Measurements from ENCODE around the gene GAREM1.

Gene GAREM1

GRCh38 chr18:32276906-32277305 lies 193.8 kb downstream of the GAREM1 start:
- Histone ChIP-seq H3K36me3 (ENCODE audit: insufficient read depth, low read length) (no peaks in the 10 kb centered on the region), H3K4me2 (ENCODE audit: insufficient read depth, low read length) (no peak overlapping the region), H3K4me3 (ENCODE audit: low read depth in 1 of 2, low read length in 2 of 2) (no peak overlapping the region), H3K4me1 (ENCODE audit: insufficient read depth, low read length) (no peaks in the 10 kb centered on the region), H3K79me2 (ENCODE audit: insufficient read depth, low read length) (no peaks in the 10 kb centered on the region), H4K20me1 (ENCODE audit: insufficient read depth, low read length) (no peaks in the 10 kb centered on the region), H3K9ac (ENCODE audit: low read depth, low read length) (no peak overlapping the region), H3K27me3 (ENCODE audit: insufficient read depth, low read length, poor library complexity) (peaks cover 13% of the 10 kb centered on the region), H3K9me3 (ENCODE audit: insufficient read depth, low read length, severe bottlenecking) (no peaks in the 10 kb centered on the region), H3K27ac (ENCODE audit: low read length) (no peak overlapping the region), H2AFZ (ENCODE audit: low read depth, low read length) (no peak overlapping the region)
- TF ChIP-seq CTCF (IDR thresholded peaks at IDR 0.05; ENCODE audit: borderline replicate concordance, extremely low read depth, low read length, poor library complexity, severe bottlenecking) (no peak), EZH2 (IDR thresholded peaks at IDR 0.05; ENCODE audit: borderline replicate concordance, low read depth, low read length, severe bottlenecking) (no peak)
- no peak for DNase-seq
- no peak for ATAC-seq (ENCODE audit: insufficient read depth, low read depth)

DNA sequence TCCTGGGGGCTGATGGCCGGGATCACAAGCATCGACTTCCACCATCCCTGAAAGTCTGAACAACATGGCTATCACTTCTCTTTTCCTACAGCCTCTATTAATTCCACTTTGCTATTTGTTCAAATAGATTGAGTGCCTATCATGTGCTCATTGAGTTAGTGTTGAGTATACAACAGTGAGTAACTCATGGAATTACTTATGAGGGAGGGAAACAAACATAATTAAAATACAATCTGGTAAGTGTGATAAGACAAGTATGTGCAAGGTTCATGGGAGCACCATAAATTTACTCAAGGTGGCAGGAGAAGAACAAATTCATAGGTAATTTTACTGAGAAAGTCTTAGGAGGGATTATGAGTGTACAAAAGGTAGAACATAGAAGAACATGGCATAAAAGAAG lies 194.4 kb downstream of the GAREM1 start:
- TF ChIP-seq EZH2 (IDR thresholded peaks at IDR 0.05; ENCODE audit: borderline replicate concordance, low read depth, low read length, severe bottlenecking) (no peak), CTCF (IDR thresholded peaks at IDR 0.05; ENCODE audit: borderline replicate concordance, extremely low read depth, low read length, poor library complexity, severe bottlenecking) (no peak)
- ATAC-seq (ENCODE audit: insufficient read depth, low read depth) (no peak), DNase-seq (no peak)
- Histone ChIP-seq H3K79me2 (ENCODE audit: insufficient read depth, low read length) (no peaks in the 10 kb centered on the region), H3K4me1 (ENCODE audit: insufficient read depth, low read length) (no peaks in the 10 kb centered on the region), H3K9me3 (ENCODE audit: insufficient read depth, low read length, severe bottlenecking) (no peaks in the 10 kb centered on the region), H4K20me1 (ENCODE audit: insufficient read depth, low read length) (no peaks in the 10 kb centered on the region), H3K4me3 (ENCODE audit: low read depth in 1 of 2, low read length in 2 of 2) (no peak overlapping the region), H3K4me2 (ENCODE audit: insufficient read depth, low read length) (no peak overlapping the region), H2AFZ (ENCODE audit: low read depth, low read length) (no peak overlapping the region), H3K27me3 (ENCODE audit: insufficient read depth, low read length, poor library complexity) (peaks cover 13% of the 10 kb centered on the region), H3K9ac (ENCODE audit: low read depth, low read length) (no peak overlapping the region), H3K36me3 (ENCODE audit: insufficient read depth, low read length) (no peaks in the 10 kb centered on the region), H3K27ac (ENCODE audit: low read length) (no peak overlapping the region)

- Histone ChIP-seq H2AFZ (ENCODE audit: low read depth, low read length) (no peak overlapping the region), H3K9me3 (ENCODE audit: insufficient read depth, low read length, severe bottlenecking) (no peaks in the 10 kb centered on the region), H3K4me2 (ENCODE audit: insufficient read depth, low read length) (no peak overlapping the region), H3K36me3 (ENCODE audit: insufficient read depth, low read length) (no peaks in the 10 kb centered on the region), H3K79me2 (ENCODE audit: insufficient read depth, low read length) (no peaks in the 10 kb centered on the region), H3K4me1 (ENCODE audit: insufficient read depth, low read length) (no peaks in the 10 kb centered on the region), H3K4me3 (ENCODE audit: low read depth in 1 of 2, low read length in 2 of 2) (no peak overlapping the region), H3K9ac (ENCODE audit: low read depth, low read length) (no peak overlapping the region), H3K27me3 (ENCODE audit: insufficient read depth, low read length, poor library complexity) (peaks cover 14% of the 10 kb centered on the region), H3K27ac (ENCODE audit: low read length) (no peak overlapping the region), H4K20me1 (ENCODE audit: insufficient read depth, low read length) (no peaks in the 10 kb centered on the region)
- DNase-seq (no peak), ATAC-seq (ENCODE audit: insufficient read depth, low read depth) (no peak)
- TF ChIP-seq CTCF (IDR thresholded peaks at IDR 0.05; ENCODE audit: borderline replicate concordance, extremely low read depth, low read length, poor library complexity, severe bottlenecking) (no peak), EZH2 (IDR thresholded peaks at IDR 0.05; ENCODE audit: borderline replicate concordance, low read depth, low read length, severe bottlenecking) (no peak)
These were observed 195.5 kb downstream of the GAREM1 start for GRCh38 chr18:32275221-32275620.

DNA sequence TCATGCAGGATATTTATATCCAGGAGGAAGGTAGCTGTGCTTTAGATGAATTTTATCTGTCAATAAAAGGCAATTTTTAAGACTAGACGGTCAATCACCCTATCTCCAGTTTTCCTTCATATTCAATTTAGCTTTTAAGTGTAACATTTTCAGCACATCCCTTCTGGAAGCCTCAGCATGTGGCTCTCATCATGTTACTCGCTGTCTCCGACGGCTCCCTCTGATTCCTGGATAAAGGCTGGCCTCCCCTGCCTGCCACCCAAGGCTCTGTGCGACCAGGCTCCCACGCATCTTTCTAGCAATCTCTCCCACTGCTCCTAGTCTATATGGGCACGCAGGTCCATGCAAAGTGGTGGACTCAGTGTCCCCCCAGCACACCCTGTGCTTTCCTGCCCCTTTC lies 196.4 kb downstream of the GAREM1 start:
- ATAC-seq (ENCODE audit: insufficient read depth, low read depth) = no peak
- no peak overlapping the region for H3K27ac ChIP-seq (ENCODE audit: low read length)
- no peaks in the 10 kb centered on the region for H3K4me1 ChIP-seq (ENCODE audit: insufficient read depth, low read length)
- no peak overlapping the region for H3K4me2 ChIP-seq (ENCODE audit: insufficient read depth, low read length)
- H3K4me3 ChIP-seq (ENCODE audit: low read depth in 1 of 2, low read length in 2 of 2) = no peak overlapping the region
- no peak overlapping the region for H3K9ac ChIP-seq (ENCODE audit: low read depth, low read length)
- H3K36me3 ChIP-seq (ENCODE audit: insufficient read depth, low read length) = no peaks in the 10 kb centered on the region
- TF ChIP-seq CTCF (IDR thresholded peaks at IDR 0.05; ENCODE audit: borderline replicate concordance, extremely low read depth, low read length, poor library complexity, severe bottlenecking) (no peak), EZH2 (IDR thresholded peaks at IDR 0.05; ENCODE audit: borderline replicate concordance, low read depth, low read length, severe bottlenecking) (no peak)
- H4K20me1 ChIP-seq (ENCODE audit: insufficient read depth, low read length) = no peaks in the 10 kb centered on the region
- H2AFZ ChIP-seq (ENCODE audit: low read depth, low read length) = no peak overlapping the region
- no peaks in the 10 kb centered on the region for H3K79me2 ChIP-seq (ENCODE audit: insufficient read depth, low read length)
- peaks cover 17% of the 10 kb centered on the region for H3K27me3 ChIP-seq (ENCODE audit: insufficient read depth, low read length, poor library complexity)
- no peaks in the 10 kb centered on the region for H3K9me3 ChIP-seq (ENCODE audit: insufficient read depth, low read length, severe bottlenecking)
- no peak for DNase-seq

All from DND-41 (cell line).